ENCODE results near the gene FKBP1B.

FKBP1B gene

DNA sequence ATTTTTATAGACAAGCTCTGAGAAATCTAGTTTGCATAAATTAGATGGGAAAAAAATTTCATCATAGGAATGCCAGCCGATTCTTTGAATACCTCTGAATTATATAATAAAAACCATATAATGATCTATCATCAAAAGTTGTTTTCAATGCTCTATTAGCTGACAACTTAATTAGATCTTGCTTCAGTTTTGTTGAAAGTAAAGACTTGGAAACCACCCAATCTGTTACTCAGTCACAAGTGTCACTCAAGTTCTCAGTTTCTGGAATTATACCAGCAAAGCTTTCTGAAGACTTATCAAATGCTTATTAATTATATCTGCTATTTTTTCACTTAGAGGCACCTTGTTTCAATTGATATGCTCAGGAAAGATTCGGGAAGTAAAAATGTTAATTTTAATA, 52.5 kb downstream of the FKBP1B start:
- H3K27me3 ChIP-seq (ENCODE audit: insufficient read depth, low read length, poor library complexity) = no peaks in the 10 kb centered on the region
- H2AFZ ChIP-seq (ENCODE audit: low read depth, low read length) = no peak overlapping the region
- no peak overlapping the region for H3K9ac ChIP-seq (ENCODE audit: low read depth, low read length)
- no peaks in the 10 kb centered on the region for H3K4me1 ChIP-seq (ENCODE audit: insufficient read depth, low read length)
- no peaks in the 10 kb centered on the region for H3K9me3 ChIP-seq (ENCODE audit: insufficient read depth, low read length, severe bottlenecking)
- no peak for TF ChIP-seq EZH2 (IDR thresholded peaks at IDR 0.05; ENCODE audit: borderline replicate concordance, low read depth, low read length, severe bottlenecking)
- TF ChIP-seq, protein P1, sequence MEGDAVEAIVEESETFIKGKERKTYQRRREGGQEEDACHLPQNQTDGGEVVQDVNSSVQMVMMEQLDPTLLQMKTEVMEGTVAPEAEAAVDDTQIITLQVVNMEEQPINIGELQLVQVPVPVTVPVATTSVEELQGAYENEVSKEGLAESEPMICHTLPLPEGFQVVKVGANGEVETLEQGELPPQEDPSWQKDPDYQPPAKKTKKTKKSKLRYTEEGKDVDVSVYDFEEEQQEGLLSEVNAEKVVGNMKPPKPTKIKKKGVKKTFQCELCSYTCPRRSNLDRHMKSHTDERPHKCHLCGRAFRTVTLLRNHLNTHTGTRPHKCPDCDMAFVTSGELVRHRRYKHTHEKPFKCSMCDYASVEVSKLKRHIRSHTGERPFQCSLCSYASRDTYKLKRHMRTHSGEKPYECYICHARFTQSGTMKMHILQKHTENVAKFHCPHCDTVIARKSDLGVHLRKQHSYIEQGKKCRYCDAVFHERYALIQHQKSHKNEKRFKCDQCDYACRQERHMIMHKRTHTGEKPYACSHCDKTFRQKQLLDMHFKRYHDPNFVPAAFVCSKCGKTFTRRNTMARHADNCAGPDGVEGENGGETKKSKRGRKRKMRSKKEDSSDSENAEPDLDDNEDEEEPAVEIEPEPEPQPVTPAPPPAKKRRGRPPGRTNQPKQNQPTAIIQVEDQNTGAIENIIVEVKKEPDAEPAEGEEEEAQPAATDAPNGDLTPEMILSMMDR (IDR thresholded peaks at IDR 0.05; ENCODE audit: borderline replicate concordance, extremely low read depth, low read length, poor library complexity, severe bottlenecking) = no peak
- H3K79me2 ChIP-seq (ENCODE audit: insufficient read depth, low read length) = no peaks in the 10 kb centered on the region
- H3K36me3 ChIP-seq (ENCODE audit: insufficient read depth, low read length) = no peaks in the 10 kb centered on the region
- DNase-seq = no peak
- no peak overlapping the region for H3K27ac ChIP-seq (ENCODE audit: low read length)
- H3K4me3 ChIP-seq (ENCODE audit: low read depth in 1 of 2, low read length in 2 of 2) = no peak overlapping the region
- no peak overlapping the region for H3K4me2 ChIP-seq (ENCODE audit: insufficient read depth, low read length)
- no peak for ATAC-seq (ENCODE audit: insufficient read depth, low read depth)
- no peaks in the 10 kb centered on the region for H4K20me1 ChIP-seq (ENCODE audit: insufficient read depth, low read length)

DNA sequence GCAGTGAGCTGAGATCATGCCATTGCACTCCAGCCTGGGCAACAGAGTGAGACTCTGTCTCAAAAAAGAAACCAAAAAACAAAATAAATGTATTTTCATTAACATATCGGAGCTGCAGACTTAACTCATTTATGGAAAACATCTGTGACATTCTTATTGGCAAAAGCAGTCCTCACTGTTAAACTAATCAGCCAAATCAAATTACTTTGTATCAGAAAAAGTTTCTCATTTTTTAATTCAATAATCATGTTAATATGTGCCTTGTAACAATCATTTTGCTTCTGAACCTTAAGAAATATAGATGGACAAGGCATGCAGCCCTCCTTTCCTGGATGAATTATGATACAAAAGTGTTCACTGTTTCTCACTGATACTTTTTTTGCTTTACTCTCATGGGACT, 53.1 kb downstream of the FKBP1B start:
- no peak for DNase-seq
- Histone ChIP-seq H3K9me3 (ENCODE audit: insufficient read depth, low read length, severe bottlenecking) (peaks cover 3% of the 10 kb centered on the region), H3K4me2 (ENCODE audit: insufficient read depth, low read length) (no peak overlapping the region), H3K79me2 (ENCODE audit: insufficient read depth, low read length) (no peaks in the 10 kb centered on the region), H3K27me3 (ENCODE audit: insufficient read depth, low read length, poor library complexity) (no peaks in the 10 kb centered on the region), H3K4me3 (ENCODE audit: low read depth in 1 of 2, low read length in 2 of 2) (no peak overlapping the region), H4K20me1 (ENCODE audit: insufficient read depth, low read length) (no peaks in the 10 kb centered on the region), H3K9ac (ENCODE audit: low read depth, low read length) (no peak overlapping the region), H3K27ac (ENCODE audit: low read length) (no peak overlapping the region), H3K4me1 (ENCODE audit: insufficient read depth, low read length) (no peaks in the 10 kb centered on the region), H3K36me3 (ENCODE audit: insufficient read depth, low read length) (no peaks in the 10 kb centered on the region), H2AFZ (ENCODE audit: low read depth, low read length) (no peak overlapping the region)
- TF ChIP-seq, protein P1 (IDR thresholded peaks at IDR 0.05; ENCODE audit: borderline replicate concordance, extremely low read depth, low read length, poor library complexity, severe bottlenecking) = no peak
- no peak for TF ChIP-seq EZH2 (IDR thresholded peaks at IDR 0.05; ENCODE audit: borderline replicate concordance, low read depth, low read length, severe bottlenecking)
- ATAC-seq (ENCODE audit: insufficient read depth, low read depth) = no peak

DNA sequence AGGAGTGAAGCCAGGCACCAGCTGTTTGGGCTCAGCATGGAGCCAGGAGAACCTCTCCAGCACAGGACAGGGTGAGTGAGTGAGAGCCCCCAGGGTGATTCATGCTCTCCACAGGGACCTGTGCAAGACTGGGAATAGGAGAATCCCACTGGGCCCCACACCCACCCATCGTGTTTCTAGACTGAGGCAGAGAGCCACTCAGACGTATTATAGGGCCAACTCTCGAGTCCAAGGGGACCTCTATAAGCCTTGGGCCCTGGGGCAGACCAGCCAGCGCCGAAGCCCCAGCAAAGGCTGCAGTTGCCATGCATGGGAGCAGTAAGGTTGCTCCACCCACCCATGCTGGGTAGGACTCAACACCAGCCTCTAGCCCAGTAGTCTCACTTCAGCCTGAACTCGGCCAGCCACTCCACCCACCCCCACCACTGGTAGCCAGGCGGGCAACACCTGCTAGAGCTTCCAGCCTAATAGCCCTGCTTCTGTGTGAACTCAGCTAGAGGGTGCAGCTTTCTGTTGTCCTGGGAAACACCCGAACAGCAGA, 54.6 kb downstream of the FKBP1B start:
- Histone ChIP-seq H3K9me3 (ENCODE audit: insufficient read depth, low read length, severe bottlenecking) (peaks cover 3% of the 10 kb centered on the region), H3K4me1 (ENCODE audit: insufficient read depth, low read length) (no peaks in the 10 kb centered on the region), H3K36me3 (ENCODE audit: insufficient read depth, low read length) (no peaks in the 10 kb centered on the region), H3K9ac (ENCODE audit: low read depth, low read length) (no peak overlapping the region), H2AFZ (ENCODE audit: low read depth, low read length) (no peak overlapping the region), H4K20me1 (ENCODE audit: insufficient read depth, low read length) (no peaks in the 10 kb centered on the region), H3K4me2 (ENCODE audit: insufficient read depth, low read length) (no peak overlapping the region), H3K27me3 (ENCODE audit: insufficient read depth, low read length, poor library complexity) (no peaks in the 10 kb centered on the region), H3K4me3 (ENCODE audit: low read depth in 1 of 2, low read length in 2 of 2) (no peak overlapping the region), H3K79me2 (ENCODE audit: insufficient read depth, low read length) (no peaks in the 10 kb centered on the region), H3K27ac (ENCODE audit: low read length) (no peak overlapping the region)
- ATAC-seq (ENCODE audit: insufficient read depth, low read depth) (no peak), DNase-seq (no peak)
- no peak for TF ChIP-seq EZH2 (IDR thresholded peaks at IDR 0.05; ENCODE audit: borderline replicate concordance, low read depth, low read length, severe bottlenecking)
- TF ChIP-seq, protein P1 (IDR thresholded peaks at IDR 0.05; ENCODE audit: borderline replicate concordance, extremely low read depth, low read length, poor library complexity, severe bottlenecking) = no peak

DNA sequence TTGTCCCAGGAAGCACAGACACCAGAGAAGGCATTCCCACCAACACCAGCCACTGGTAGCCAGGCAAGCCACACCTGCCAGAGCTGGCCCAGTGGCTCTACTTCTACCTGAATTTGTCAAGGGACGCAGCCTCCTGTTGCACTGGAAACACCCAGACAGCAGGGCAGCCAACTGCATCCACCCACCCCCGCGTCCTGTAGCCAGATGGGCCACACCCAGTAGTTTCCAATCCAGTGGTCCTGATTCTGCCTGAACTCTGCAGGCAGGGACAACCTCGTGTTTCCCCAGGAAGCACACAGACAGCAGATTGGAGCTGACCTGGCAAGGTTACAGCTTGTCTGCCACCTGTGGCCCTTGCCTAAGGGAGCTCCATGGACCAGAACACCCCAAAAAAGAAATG, 55.4 kb downstream of the FKBP1B start:
- no peaks in the 10 kb centered on the region for H3K36me3 ChIP-seq (ENCODE audit: insufficient read depth, low read length)
- H4K20me1 ChIP-seq (ENCODE audit: insufficient read depth, low read length) = no peaks in the 10 kb centered on the region
- no peak overlapping the region for H3K27ac ChIP-seq (ENCODE audit: low read length)
- H3K9ac ChIP-seq (ENCODE audit: low read depth, low read length) = no peak overlapping the region
- ATAC-seq (ENCODE audit: insufficient read depth, low read depth) (no peak), DNase-seq (no peak)
- no peaks in the 10 kb centered on the region for H3K4me1 ChIP-seq (ENCODE audit: insufficient read depth, low read length)
- H3K4me2 ChIP-seq (ENCODE audit: insufficient read depth, low read length) = no peak overlapping the region
- H2AFZ ChIP-seq (ENCODE audit: low read depth, low read length) = no peak overlapping the region
- H3K9me3 ChIP-seq (ENCODE audit: insufficient read depth, low read length, severe bottlenecking) = peaks cover 3% of the 10 kb centered on the region
- TF ChIP-seq EZH2 (IDR thresholded peaks at IDR 0.05; ENCODE audit: borderline replicate concordance, low read depth, low read length, severe bottlenecking) = no peak
- TF ChIP-seq, protein P1 (IDR thresholded peaks at IDR 0.05; ENCODE audit: borderline replicate concordance, extremely low read depth, low read length, poor library complexity, severe bottlenecking) = no peak
- no peaks in the 10 kb centered on the region for H3K27me3 ChIP-seq (ENCODE audit: insufficient read depth, low read length, poor library complexity)
- H3K79me2 ChIP-seq (ENCODE audit: insufficient read depth, low read length) = no peaks in the 10 kb centered on the region
- no peak overlapping the region for H3K4me3 ChIP-seq (ENCODE audit: low read depth in 1 of 2, low read length in 2 of 2)

Data from DND-41 (cell line).